Liver (tissue), 9 donors: ENCODE data around the gene WDR20. TPM values are rescaled to one million over a fixed set of nuclear protein-coding genes. Genes with fewer than 3 reads are reported as not detected.

ENCODE experiments used
- DNase-seq: peaks from one replicate; pipeline ENCODE4 v3.0.0-alpha.2; 2017; ENCODE audit warnings: low spot score
- H3K27ac ChIP-seq, 2 donors: one replicate each; pipeline ENCODE4 v1.7.0; 2013; ENCODE audit warnings: inconsistent platforms in 2 of 2, low read length in 2 of 2, control low read depth in 1 of 2, low read depth in 1 of 2, mild to moderate bottlenecking in 1 of 2
- H3K27me3 ChIP-seq, 4 donors: one replicate each; pipeline versions ENCODE4 v1.6.1 to v1.7.0; 2013; ENCODE audit warnings: low read length in 3 of 4, inconsistent platforms in 1 of 4, mild to moderate bottlenecking in 1 of 4, moderate library complexity in 1 of 4; ENCODE audit not compliant: control insufficient read depth in 4 of 4, insufficient read depth in 4 of 4
- H3K36me3 ChIP-seq, 4 donors: one replicate each; pipeline versions ENCODE4 v1.6.1 to v1.7.0; 2013; ENCODE audit warnings: low read length in 3 of 4, mild to moderate bottlenecking in 3 of 4, low read depth in 1 of 4, moderate library complexity in 1 of 4; ENCODE audit not compliant: control insufficient read depth in 4 of 4, insufficient read depth in 3 of 4
- H3K4me1 ChIP-seq, 4 donors: one replicate each; pipeline versions ENCODE4 v1.6.1 to v1.7.0; 2013; ENCODE audit warnings: low read length in 3 of 4, mild to moderate bottlenecking in 3 of 4, moderate library complexity in 1 of 4; ENCODE audit not compliant: control insufficient read depth in 4 of 4, insufficient read depth in 4 of 4
- H3K4me3 ChIP-seq, 3 donors: one replicate each; pipeline versions ENCODE4 v1.6.1 to v1.7.0; 2013; ENCODE audit warnings: low read length in 3 of 3, control low read depth in 1 of 3, low read depth in 1 of 3, mild to moderate bottlenecking in 1 of 3
- H3K9ac ChIP-seq, 2 donors: one replicate each; pipeline ENCODE4 v1.7.0; 2013; ENCODE audit warnings: low read length in 2 of 2, mild to moderate bottlenecking in 2 of 2, moderate library complexity in 2 of 2, control low read depth in 1 of 2, low read depth in 1 of 2
- H3K9me3 ChIP-seq, 4 donors: one replicate each; pipeline versions ENCODE4 v1.6.1 to v1.7.0; 2013; ENCODE audit warnings: low read length in 3 of 4; ENCODE audit not compliant: control insufficient read depth in 4 of 4
- EGR1 ChIP-seq, 2 donors: IDR thresholded peaks; 2 replicates each; pipeline ENCODE4 v1.6.1; 2016 to 2018; ENCODE audit warnings: antibody characterized with exemption in 2 of 2, low read depth in 2 of 2
- FOXA1 ChIP-seq: IDR thresholded peaks from 2 replicates; pipeline ENCODE4 v1.6.1; 2016; ENCODE audit warnings: antibody characterized with exemption
- FOXA2 ChIP-seq: IDR thresholded peaks from 2 replicates; pipeline ENCODE4 v1.6.1; 2016; ENCODE audit warnings: antibody characterized with exemption
- GABPA ChIP-seq, 2 donors: IDR thresholded peaks in 1 of 2; conservative IDR thresholded peaks in 1 of 2; 2 replicates each; pipeline ENCODE4 v1.6.1; 2016; ENCODE audit warnings: antibody characterized with exemption in 2 of 2, mild to moderate bottlenecking in 1 of 2, moderate library complexity in 1 of 2
- HNF4A ChIP-seq, 2 donors: conservative IDR thresholded peaks; 2 replicates each; pipeline ENCODE4 v1.6.1; 2016; ENCODE audit warnings: antibody characterized with exemption in 2 of 2, mild to moderate bottlenecking in 2 of 2
- HNF4G ChIP-seq: IDR thresholded peaks from 2 replicates; pipeline ENCODE4 v1.6.1; 2016; ENCODE audit warnings: antibody characterized with exemption
- JUND ChIP-seq, 2 donors: IDR thresholded peaks; 2 replicates each; pipeline ENCODE4 v1.6.1; 2016; ENCODE audit warnings: antibody characterized with exemption in 2 of 2
- NR2F2 ChIP-seq: IDR thresholded peaks from 2 replicates; pipeline ENCODE4 v1.6.1; 2016; ENCODE audit warnings: antibody characterized with exemption
- RAD21 ChIP-seq, 2 donors: IDR thresholded peaks; 2 replicates each; pipeline ENCODE4 v1.6.1; 2016; ENCODE audit warnings: antibody characterized with exemption in 2 of 2, mild to moderate bottlenecking in 2 of 2
- RXRA ChIP-seq, 2 donors: IDR thresholded peaks; 2 replicates each; pipeline ENCODE4 v1.6.1; 2017 to 2018; ENCODE audit warnings: antibody characterized with exemption in 2 of 2, mild to moderate bottlenecking in 1 of 2
- SP1 ChIP-seq: IDR thresholded peaks from 2 replicates; pipeline ENCODE4 v1.6.1; 2018; ENCODE audit warnings: antibody characterized with exemption, mild to moderate bottlenecking
- TAF1 ChIP-seq: conservative IDR thresholded peaks from 2 replicates; pipeline ENCODE4 v1.6.1; 2016; ENCODE audit warnings: antibody characterized with exemption, mild to moderate bottlenecking
- YY1 ChIP-seq: IDR thresholded peaks from 2 replicates; pipeline ENCODE4 v1.6.1; 2016; ENCODE audit warnings: antibody characterized with exemption, mild to moderate bottlenecking
- WGBS: extraction: QIAGEN DNeasy Blood & Tissue Kit; methylation state at CpG from one replicate; pipeline ENCODE4 v1.1.7; 2013; 5-methylcytosine and 5-hydroxymethylcytosine counted together
- polyA plus RNA-seq, 2 donors: library from polyadenylated mRNA; stranded (reverse) in 1 of 2; unstranded in 1 of 2; fragments of 200-250 nt in 1 of 2; fragments of >200 nt in 1 of 2; fragmentation: Nextera tagmentation in 1 of 2; extraction: Ambion mirVana in 1 of 2; gene quantifications; one replicate each; pipeline versions ENCODE4 v1.2.1 to v1.2.3, GENCODE V29; 2013 to 2015
- total RNA-seq, 2 donors: library from RNA; depleted of rRNA; stranded (reverse); fragments of >200 nt; gene quantifications; one replicate each; pipeline ENCODE4 v1.2.3, GENCODE V29; 2014
- TF ChIP-seq, protein P1 (sequence below): IDR thresholded peaks from 2 replicates; pipeline ENCODE4 v1.6.1; 2016; ENCODE audit warnings: antibody characterized with exemption
- TF ChIP-seq, protein P2 (sequence below): IDR thresholded peaks from 2 replicates; pipeline ENCODE4 v1.6.1; 2016; ENCODE audit warnings: antibody characterized with exemption, mild to moderate bottlenecking
- TF ChIP-seq, protein P3 (sequence below): IDR thresholded peaks from 2 replicates; pipeline ENCODE4 v1.6.1; 2016; ENCODE audit warnings: antibody characterized with exemption
- TF ChIP-seq, protein P4 (sequence below): fragments of 150-350 bp; IDR thresholded peaks from 2 replicates; pipeline ENCODE4 v1.5.1; 2017; ENCODE audit warnings: improper control_type of control experiment, low read depth, low read length; ENCODE audit not compliant: missing input control
- TF ChIP-seq, protein P5 (sequence below): IDR thresholded peaks from 2 replicates; pipeline ENCODE4 v1.6.1; 2016; ENCODE audit warnings: antibody characterized with exemption
- donor health status: healthy.
- donor health status: healthy.
- donor health status: healthy.
- donor health status: healthy.
- donor health status: healthy.

Gene WDR20
- total and polyA plus RNA-seq, 4 donors, result 6.5 to 18.5 (median 11.0) TPM

DNA sequence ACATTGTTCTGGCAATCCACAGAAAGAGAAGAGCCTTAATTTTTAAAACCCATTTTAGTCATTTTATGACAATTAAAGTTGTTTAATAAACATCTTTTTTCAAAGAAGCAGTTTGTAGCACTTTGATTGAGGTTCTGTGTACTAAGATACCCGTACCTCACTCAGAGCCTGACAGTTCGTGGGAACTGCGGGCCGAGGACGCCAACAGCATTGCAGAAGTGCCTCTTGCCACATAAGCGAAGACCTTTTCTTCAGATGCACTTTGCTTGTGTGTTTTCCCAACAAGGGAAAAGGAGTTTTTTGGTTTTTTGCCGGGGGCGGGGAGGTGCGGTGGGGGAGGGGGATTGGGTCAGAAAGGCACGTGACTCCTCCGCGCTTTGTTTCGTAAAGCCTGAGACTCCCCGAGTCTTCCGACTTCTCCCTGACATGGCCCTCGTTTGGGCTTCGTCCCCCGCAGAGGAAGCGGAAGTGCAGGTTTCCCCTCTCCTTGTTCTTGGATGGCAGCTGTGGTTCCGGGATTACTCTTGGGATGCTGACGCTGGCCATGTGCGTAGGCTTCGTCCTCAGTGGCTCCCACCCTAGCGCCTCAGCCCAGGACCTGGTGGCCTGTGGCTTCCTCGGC is 70.8 kb downstream of the WDR20 start:
- 93% methylated on average over 25 of the region's 25 CpGs for WGBS
- Histone ChIP-seq H3K9me3 (no peaks in the 10 kb centered on the region), H3K36me3 (peaks cover 0 to 12% (median 3%) of the 10 kb centered on the region in 4 donors), H3K27me3 (no peaks in the 10 kb centered on the region), H3K9ac (no peak overlapping the region), H3K27ac (no peak overlapping the region), H3K4me1 (peaks cover 0 to 3% (median 0%) of the 10 kb centered on the region in 4 donors), H3K4me3 (no peak overlapping the region)
- no peak for TF ChIP-seq TAF1
- TF ChIP-seq, protein P1, sequence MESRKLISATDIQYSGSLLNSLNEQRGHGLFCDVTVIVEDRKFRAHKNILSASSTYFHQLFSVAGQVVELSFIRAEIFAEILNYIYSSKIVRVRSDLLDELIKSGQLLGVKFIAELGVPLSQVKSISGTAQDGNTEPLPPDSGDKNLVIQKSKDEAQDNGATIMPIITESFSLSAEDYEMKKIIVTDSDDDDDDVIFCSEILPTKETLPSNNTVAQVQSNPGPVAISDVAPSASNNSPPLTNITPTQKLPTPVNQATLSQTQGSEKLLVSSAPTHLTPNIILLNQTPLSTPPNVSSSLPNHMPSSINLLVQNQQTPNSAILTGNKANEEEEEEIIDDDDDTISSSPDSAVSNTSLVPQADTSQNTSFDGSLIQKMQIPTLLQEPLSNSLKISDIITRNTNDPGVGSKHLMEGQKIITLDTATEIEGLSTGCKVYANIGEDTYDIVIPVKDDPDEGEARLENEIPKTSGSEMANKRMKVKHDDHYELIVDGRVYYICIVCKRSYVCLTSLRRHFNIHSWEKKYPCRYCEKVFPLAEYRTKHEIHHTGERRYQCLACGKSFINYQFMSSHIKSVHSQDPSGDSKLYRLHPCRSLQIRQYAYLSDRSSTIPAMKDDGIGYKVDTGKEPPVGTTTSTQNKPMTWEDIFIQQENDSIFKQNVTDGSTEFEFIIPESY, result no peak
- no peak for TF ChIP-seq FOXA1
- TF ChIP-seq, protein P2, sequence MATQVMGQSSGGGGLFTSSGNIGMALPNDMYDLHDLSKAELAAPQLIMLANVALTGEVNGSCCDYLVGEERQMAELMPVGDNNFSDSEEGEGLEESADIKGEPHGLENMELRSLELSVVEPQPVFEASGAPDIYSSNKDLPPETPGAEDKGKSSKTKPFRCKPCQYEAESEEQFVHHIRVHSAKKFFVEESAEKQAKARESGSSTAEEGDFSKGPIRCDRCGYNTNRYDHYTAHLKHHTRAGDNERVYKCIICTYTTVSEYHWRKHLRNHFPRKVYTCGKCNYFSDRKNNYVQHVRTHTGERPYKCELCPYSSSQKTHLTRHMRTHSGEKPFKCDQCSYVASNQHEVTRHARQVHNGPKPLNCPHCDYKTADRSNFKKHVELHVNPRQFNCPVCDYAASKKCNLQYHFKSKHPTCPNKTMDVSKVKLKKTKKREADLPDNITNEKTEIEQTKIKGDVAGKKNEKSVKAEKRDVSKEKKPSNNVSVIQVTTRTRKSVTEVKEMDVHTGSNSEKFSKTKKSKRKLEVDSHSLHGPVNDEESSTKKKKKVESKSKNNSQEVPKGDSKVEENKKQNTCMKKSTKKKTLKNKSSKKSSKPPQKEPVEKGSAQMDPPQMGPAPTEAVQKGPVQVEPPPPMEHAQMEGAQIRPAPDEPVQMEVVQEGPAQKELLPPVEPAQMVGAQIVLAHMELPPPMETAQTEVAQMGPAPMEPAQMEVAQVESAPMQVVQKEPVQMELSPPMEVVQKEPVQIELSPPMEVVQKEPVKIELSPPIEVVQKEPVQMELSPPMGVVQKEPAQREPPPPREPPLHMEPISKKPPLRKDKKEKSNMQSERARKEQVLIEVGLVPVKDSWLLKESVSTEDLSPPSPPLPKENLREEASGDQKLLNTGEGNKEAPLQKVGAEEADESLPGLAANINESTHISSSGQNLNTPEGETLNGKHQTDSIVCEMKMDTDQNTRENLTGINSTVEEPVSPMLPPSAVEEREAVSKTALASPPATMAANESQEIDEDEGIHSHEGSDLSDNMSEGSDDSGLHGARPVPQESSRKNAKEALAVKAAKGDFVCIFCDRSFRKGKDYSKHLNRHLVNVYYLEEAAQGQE, result no peak
- TF ChIP-seq NR2F2, result no peak
- no peak for TF ChIP-seq GABPA (IDR thresholded peaks at IDR 0.05 in 1 of 2, conservative IDR thresholded peaks at IDR 0.05 in 1 of 2)
- no peak for TF ChIP-seq HNF4G
- TF ChIP-seq YY1, result no peak
- no peak for TF ChIP-seq HNF4A (conservative IDR thresholded peaks at IDR 0.05)
- TF ChIP-seq JUND (IDR thresholded peaks at IDR 0.05), result no peak
- TF ChIP-seq SP1, result no peak
- no peak for DNase-seq

DNA sequence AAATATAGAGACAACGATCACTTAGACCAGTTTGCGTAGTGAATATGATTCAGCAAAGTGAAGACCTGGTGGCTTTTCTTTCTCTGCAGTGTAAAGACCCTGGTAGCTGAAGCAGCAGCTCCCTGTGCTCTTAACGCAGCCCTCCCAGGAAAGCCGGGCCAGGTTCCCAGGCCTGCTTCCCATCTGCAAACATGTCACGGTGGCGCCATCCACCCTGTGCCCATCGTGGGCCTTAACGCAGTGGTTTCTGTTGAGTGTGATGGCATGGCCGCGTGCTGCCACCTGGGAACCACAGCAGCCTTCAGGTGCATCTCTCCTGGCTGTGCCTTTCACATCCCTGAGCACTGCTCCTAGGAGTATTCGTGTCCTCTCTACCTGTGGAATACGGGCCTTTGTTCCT is 71.5 kb downstream of the WDR20 start:
- H3K27ac ChIP-seq, result no peak overlapping the region
- no peak overlapping the region for H3K4me3 ChIP-seq
- 97% methylated on average over 12 of the region's 12 CpGs for WGBS
- H3K9ac ChIP-seq, result no peak overlapping the region
- no peaks in the 10 kb centered on the region for H3K9me3 ChIP-seq
- no peaks in the 10 kb centered on the region for H3K27me3 ChIP-seq
- no peak for DNase-seq
- H3K4me1 ChIP-seq, result peaks cover 0 to 3% (median 0%) of the 10 kb centered on the region in 4 donors
- peaks cover 0 to 12% (median 2%) of the 10 kb centered on the region in 4 donors for H3K36me3 ChIP-seq
- TF ChIP-seq, protein P1, result no peak
- TF ChIP-seq YY1 (no peak), NR2F2 (no peak), SP1 (no peak), TAF1 (no peak), HNF4G (no peak), GABPA (IDR thresholded peaks at IDR 0.05 in 1 of 2, conservative IDR thresholded peaks at IDR 0.05 in 1 of 2) (no peak), FOXA1 (no peak), EGR1 (IDR thresholded peaks at IDR 0.05; ENCODE audit: low read depth in 2 of 2) (no peak), RXRA (IDR thresholded peaks at IDR 0.05) (no peak), FOXA2 (no peak), HNF4A (conservative IDR thresholded peaks at IDR 0.05) (no peak), JUND (IDR thresholded peaks at IDR 0.05) (no peak), RAD21 (IDR thresholded peaks at IDR 0.05) (no peak)
- TF ChIP-seq, protein P3, sequence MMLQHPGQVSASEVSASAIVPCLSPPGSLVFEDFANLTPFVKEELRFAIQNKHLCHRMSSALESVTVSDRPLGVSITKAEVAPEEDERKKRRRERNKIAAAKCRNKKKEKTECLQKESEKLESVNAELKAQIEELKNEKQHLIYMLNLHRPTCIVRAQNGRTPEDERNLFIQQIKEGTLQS, result no peak
- TF ChIP-seq, protein P4, sequence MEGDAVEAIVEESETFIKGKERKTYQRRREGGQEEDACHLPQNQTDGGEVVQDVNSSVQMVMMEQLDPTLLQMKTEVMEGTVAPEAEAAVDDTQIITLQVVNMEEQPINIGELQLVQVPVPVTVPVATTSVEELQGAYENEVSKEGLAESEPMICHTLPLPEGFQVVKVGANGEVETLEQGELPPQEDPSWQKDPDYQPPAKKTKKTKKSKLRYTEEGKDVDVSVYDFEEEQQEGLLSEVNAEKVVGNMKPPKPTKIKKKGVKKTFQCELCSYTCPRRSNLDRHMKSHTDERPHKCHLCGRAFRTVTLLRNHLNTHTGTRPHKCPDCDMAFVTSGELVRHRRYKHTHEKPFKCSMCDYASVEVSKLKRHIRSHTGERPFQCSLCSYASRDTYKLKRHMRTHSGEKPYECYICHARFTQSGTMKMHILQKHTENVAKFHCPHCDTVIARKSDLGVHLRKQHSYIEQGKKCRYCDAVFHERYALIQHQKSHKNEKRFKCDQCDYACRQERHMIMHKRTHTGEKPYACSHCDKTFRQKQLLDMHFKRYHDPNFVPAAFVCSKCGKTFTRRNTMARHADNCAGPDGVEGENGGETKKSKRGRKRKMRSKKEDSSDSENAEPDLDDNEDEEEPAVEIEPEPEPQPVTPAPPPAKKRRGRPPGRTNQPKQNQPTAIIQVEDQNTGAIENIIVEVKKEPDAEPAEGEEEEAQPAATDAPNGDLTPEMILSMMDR, result no peak
- TF ChIP-seq, protein P5, sequence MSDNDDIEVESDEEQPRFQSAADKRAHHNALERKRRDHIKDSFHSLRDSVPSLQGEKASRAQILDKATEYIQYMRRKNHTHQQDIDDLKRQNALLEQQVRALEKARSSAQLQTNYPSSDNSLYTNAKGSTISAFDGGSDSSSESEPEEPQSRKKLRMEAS, result no peak
